ENCODE data around the gene FCHO2. TPM values are rescaled to one million over a fixed set of nuclear protein-coding genes. Genes with fewer than 3 reads are reported as not detected.
"Not testable (repeated sequence)": the region's sequence is repeated elsewhere in the genome, so short reads cannot be mapped to it uniquely, and the experiment has no call there.

FCHO2 gene
- total RNA-seq, 1 experiment from 2014 or later: 8.9 TPM

GRCh38 chr5:72940082-72940481 lies 15.8 kb upstream of the FCHO2 start:
- no peak overlapping the region for H3K27ac ChIP-seq
- no peaks in the 10 kb centered on the region for H3K4me1 ChIP-seq (replicated peaks)
- DNase-seq (ENCODE audit: low read depth in 1 of 2, low spot score in 2 of 2): no peak
- no peaks in the 10 kb centered on the region for H3K36me3 ChIP-seq
- no peaks in the 10 kb centered on the region for H3K9me3 ChIP-seq (replicated peaks)
- no peaks in the 10 kb centered on the region for H3K27me3 ChIP-seq (replicated peaks)
- no peak overlapping the region for H3K4me3 ChIP-seq

DNA sequence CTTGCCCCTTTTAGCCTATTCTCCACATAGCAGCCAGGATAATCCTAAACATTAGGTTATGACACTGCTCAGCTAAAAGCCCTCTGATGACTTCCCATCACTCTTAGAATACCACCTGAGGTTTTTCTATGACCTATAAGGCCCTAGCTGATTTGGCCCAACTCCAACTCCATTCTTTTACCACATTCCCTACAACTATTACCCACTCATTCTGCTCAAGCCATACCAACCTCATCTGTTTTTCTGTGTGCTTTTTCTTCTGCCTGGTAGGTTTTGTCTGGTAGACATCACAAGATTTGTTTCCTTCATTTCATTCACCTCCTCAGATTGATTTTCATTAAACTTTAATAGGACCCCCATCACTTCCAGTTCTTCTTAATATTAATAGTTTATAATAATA lies 12.5 kb upstream of the FCHO2 start:
- Histone ChIP-seq H3K36me3 (no peaks in the 10 kb centered on the region), H3K4me3 (no peak overlapping the region), H3K9me3 (replicated peaks) (no peaks in the 10 kb centered on the region), H3K27ac (no peak overlapping the region), H3K27me3 (replicated peaks) (no peaks in the 10 kb centered on the region), H3K4me1 (replicated peaks) (no peaks in the 10 kb centered on the region)
- no peak for DNase-seq (ENCODE audit: low read depth in 1 of 2, low spot score in 2 of 2)

- H3K36me3 ChIP-seq: no peaks in the 10 kb centered on the region
- DNase-seq (ENCODE audit: low read depth in 1 of 2, low spot score in 2 of 2): no peak
- H3K27me3 ChIP-seq (replicated peaks): no peaks in the 10 kb centered on the region
Observed at GRCh38 chr5:72947498-72947897, 8.3 kb upstream of the FCHO2 start.

GRCh38 chr5:72949481-72949880 lies 6.4 kb upstream of the FCHO2 start:
- no peak for DNase-seq (ENCODE audit: low read depth in 1 of 2, low spot score in 2 of 2)
- H3K36me3 ChIP-seq: no peaks in the 10 kb centered on the region
- no peak overlapping the region for H3K27ac ChIP-seq

More at GRCh38 chr5:72947498-72947897, 8.3 kb upstream of the FCHO2 start:
- H3K4me3 ChIP-seq: no peak overlapping the region
- no peak overlapping the region for H3K27ac ChIP-seq
- H3K9me3 ChIP-seq (replicated peaks): no peaks in the 10 kb centered on the region
- peaks cover 10% of the 10 kb centered on the region for H3K4me1 ChIP-seq (replicated peaks)

GRCh38 chr5:72951671-72952468 lies 4.0 kb upstream of the FCHO2 start:
- no peak overlapping the region for H3K27ac ChIP-seq
- peak in 1 of 2 experiments; percentile 10 for DNase-seq (ENCODE audit: low read depth in 1 of 2, low spot score in 2 of 2)

More at GRCh38 chr5:72949481-72949880, 6.4 kb upstream of the FCHO2 start:
- no peaks in the 10 kb centered on the region for H3K9me3 ChIP-seq (replicated peaks)
- H3K4me1 ChIP-seq (replicated peaks): peaks cover 10% of the 10 kb centered on the region
- no peaks in the 10 kb centered on the region for H3K27me3 ChIP-seq (replicated peaks)
- H3K4me3 ChIP-seq: no peak overlapping the region

DNA sequence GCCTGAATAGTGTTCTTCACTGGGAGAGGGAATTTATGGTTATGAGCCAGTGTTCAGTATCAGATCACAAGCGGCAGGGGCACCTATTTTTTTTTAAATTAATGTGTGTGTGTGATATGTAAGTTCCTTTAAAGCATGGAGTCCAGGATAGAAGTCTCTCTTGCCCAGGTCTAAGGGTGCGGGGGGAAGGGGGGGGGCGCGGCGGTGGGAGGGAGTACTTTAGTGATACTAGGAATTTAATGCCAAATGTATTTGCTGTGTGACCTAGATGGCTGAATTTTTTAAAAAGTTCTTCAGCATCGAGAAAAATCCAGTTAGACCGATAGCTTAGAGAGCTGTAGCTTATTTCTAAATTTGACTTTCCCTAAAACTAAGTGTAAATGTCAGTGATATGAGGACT lies 1.5 kb upstream of the FCHO2 start:
- peaks cover 4% of the 10 kb centered on the region; the same call in 1 of the 2 replicates for H3K9me3 ChIP-seq (replicated peaks)
- no peak for DNase-seq (ENCODE audit: low read depth in 1 of 2, low spot score in 2 of 2)
- H3K36me3 ChIP-seq: peaks cover 6% of the 10 kb centered on the region
- H3K27ac ChIP-seq: no peak overlapping the region
- H3K4me3 ChIP-seq: no peak overlapping the region
- peaks cover 24% of the 10 kb centered on the region for H3K4me1 ChIP-seq (replicated peaks)
- H3K27me3 ChIP-seq (replicated peaks): no peaks in the 10 kb centered on the region

More at GRCh38 chr5:72951671-72952468, 4.0 kb upstream of the FCHO2 start:
- H3K9me3 ChIP-seq (replicated peaks): peaks cover 4% of the 10 kb centered on the region; the same call in 1 of the 2 replicates
- no peak overlapping the region for H3K4me3 ChIP-seq
- no peaks in the 10 kb centered on the region for H3K27me3 ChIP-seq (replicated peaks)
- H3K36me3 ChIP-seq: peaks cover 6% of the 10 kb centered on the region
- H3K4me1 ChIP-seq (replicated peaks): peaks cover 16% of the 10 kb centered on the region

GRCh38 chr5:72955143-72955767 lies 586 bp upstream of the FCHO2 start:
- Histone ChIP-seq H3K9me3 (replicated peaks) (peaks cover 4% of the 10 kb centered on the region; the same call in 1 of the 2 replicates), H3K36me3 (peaks cover 6% of the 10 kb centered on the region), H3K4me1 (replicated peaks) (peaks cover 24% of the 10 kb centered on the region), H3K4me3 (peak overlapping the region; percentile 97), H3K27ac (peak overlapping the region; percentile 78), H3K27me3 (replicated peaks) (no peaks in the 10 kb centered on the region)
- DNase-seq (ENCODE audit: low read depth in 1 of 2, low spot score in 2 of 2): no peak

DNA sequence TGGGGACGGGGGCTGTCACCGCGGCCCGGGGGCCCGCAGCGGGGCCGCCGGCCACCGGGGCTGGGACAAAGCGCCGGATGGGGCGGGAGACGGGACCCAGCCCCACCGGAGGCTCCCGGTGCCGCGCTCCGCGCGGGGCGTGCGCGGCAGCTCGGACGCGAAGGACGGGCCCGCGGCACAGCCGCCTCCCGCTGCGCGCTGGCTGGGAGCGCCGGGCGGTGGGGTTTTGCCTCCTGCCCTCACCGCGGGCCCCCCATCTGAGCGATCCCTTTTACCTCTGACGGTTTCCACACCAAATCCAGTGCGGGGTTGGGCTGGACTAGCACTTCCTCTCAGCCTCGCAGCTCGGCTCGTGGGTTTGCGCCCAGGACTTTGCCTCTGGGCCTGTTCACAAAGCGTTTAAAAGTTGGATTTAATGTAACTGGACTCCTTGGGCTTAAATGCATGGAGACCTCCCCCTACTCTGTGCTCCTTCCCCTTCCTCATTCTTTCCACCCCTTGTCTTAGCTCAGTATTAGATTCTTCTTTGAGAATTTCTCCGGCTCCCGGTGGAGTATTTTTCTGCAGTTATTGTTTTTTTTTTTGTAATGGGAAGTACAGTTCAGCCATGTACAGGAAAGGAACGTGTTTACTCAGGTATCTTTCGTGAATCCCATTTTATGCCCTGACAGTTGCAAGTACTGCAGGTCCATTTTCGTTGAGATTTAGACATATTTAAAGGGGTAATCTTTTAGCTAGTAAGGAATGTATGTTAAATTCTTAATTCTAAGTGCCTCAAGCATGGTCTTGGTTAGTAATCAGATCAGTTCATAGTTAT lies 691 bp downstream of the FCHO2 start:
- Histone ChIP-seq H3K4me1 (replicated peaks) (peaks cover 23% of the 10 kb centered on the region), H3K27ac (peak overlapping the region; percentile 78), H3K4me3 (peak overlapping the region; percentile 97), H3K27me3 (replicated peaks) (no peaks in the 10 kb centered on the region), H3K36me3 (peaks cover 6% of the 10 kb centered on the region), H3K9me3 (replicated peaks) (peaks cover 4% of the 10 kb centered on the region; the same call in 1 of the 2 replicates)
- DNase-seq (ENCODE audit: low read depth in 1 of 2, low spot score in 2 of 2): peak; percentile 55 to 69

DNA sequence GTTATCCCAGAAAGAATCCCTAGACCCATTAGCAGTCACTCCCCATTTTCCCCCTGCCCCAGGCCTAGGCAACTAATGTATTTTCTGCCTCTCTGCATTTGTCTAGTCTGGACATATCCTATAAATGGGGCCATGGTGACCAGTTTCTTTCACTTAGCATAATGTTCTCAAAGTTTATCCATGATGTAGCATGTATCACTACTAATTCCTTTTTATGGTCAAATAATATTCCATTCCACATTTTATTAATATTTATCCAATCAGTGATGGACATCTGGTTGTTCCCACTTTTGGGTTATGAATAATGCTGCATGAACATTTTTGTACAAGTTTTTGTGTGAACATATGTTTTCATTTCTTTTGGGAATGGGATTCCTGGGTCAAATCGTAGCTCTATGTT lies 1.5 kb downstream of the FCHO2 start:
- Histone ChIP-seq H3K9me3 (replicated peaks) (peaks cover 4% of the 10 kb centered on the region; the same call in 1 of the 2 replicates), H3K4me1 (replicated peaks) (peaks cover 15% of the 10 kb centered on the region), H3K27ac (no peak overlapping the region), H3K27me3 (replicated peaks) (no peaks in the 10 kb centered on the region), H3K4me3 (peak overlapping the region; percentile 97), H3K36me3 (peaks cover 6% of the 10 kb centered on the region)
- no peak for DNase-seq (ENCODE audit: low read depth in 1 of 2, low spot score in 2 of 2)

DNA sequence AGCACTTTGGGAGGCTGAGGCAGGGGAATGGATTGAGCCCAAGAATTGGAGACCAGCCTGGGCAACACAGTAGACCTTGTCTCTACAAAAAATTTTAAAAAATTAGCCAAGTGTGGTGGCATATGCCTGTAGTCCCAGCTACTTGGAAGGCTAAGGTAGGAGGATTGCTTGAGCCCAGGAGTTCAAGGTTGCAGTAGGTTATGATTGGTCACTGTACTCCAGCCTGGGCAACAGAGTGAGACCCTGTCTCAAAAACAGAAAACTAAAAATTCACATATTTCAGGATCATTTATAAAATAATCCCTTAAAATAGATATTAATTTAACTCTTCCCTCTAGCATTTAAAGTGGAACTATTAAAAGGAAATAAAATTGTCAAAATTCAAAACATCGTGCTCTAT lies 3.4 kb downstream of the FCHO2 start:
- no peak for DNase-seq (ENCODE audit: low read depth in 1 of 2, low spot score in 2 of 2)
- no peak overlapping the region for H3K27ac ChIP-seq
- H3K4me1 ChIP-seq (replicated peaks): peaks cover 14% of the 10 kb centered on the region
- H3K27me3 ChIP-seq (replicated peaks): no peaks in the 10 kb centered on the region
- H3K36me3 ChIP-seq: peaks cover 6% of the 10 kb centered on the region
- H3K4me3 ChIP-seq: no peak overlapping the region
- peaks cover 4% of the 10 kb centered on the region; the same call in 1 of the 2 replicates for H3K9me3 ChIP-seq (replicated peaks)

GRCh38 chr5:72974481-72974880 lies 18.6 kb downstream of the FCHO2 start:
- DNase-seq (ENCODE audit: low read depth in 1 of 2, low spot score in 2 of 2): not testable (repeated sequence)

DNA sequence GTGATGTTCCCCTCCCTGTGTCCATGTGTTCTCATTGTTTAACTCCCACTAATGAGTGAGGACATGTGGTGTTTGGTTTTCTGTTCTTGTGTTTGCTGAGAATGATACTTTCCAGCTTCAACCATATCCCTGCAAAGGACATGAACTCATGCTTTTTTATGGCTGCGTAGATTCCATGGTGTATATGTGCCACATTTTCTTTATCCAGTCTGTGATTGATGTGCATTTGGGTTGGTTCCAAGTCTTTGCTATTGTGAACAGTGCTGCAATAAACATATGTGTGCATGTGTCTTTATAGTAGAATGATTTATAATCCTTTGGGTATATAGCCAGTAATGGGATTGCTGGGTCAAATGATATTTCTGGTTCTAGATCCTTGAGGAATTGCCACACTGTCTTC lies 21.0 kb downstream of the FCHO2 start:
- H3K36me3 ChIP-seq; H3K4me1 ChIP-seq (replicated peaks); H3K27ac ChIP-seq; H3K9me3 ChIP-seq (replicated peaks); DNase-seq (ENCODE audit: low read depth in 1 of 2, low spot score in 2 of 2); H3K4me3 ChIP-seq; H3K27me3 ChIP-seq (replicated peaks): not testable (repeated sequence)

More at GRCh38 chr5:72974481-72974880, 18.6 kb downstream of the FCHO2 start:
- not testable (repeated sequence) for H3K27me3 ChIP-seq (replicated peaks); H3K4me1 ChIP-seq (replicated peaks); H3K9me3 ChIP-seq (replicated peaks); H3K4me3 ChIP-seq; H3K27ac ChIP-seq; H3K36me3 ChIP-seq

GRCh38 chr5:72985719-72986118 lies 29.9 kb downstream of the FCHO2 start:
- no peak for DNase-seq (ENCODE audit: low read depth in 1 of 2, low spot score in 2 of 2)
- H3K27ac ChIP-seq: no peak overlapping the region
- H3K9me3 ChIP-seq (replicated peaks): no peaks in the 10 kb centered on the region
- H3K36me3 ChIP-seq: peaks cover 3% of the 10 kb centered on the region; the same call in 1 of the 2 replicates
- H3K4me1 ChIP-seq (replicated peaks): no peaks in the 10 kb centered on the region
- H3K27me3 ChIP-seq (replicated peaks): no peaks in the 10 kb centered on the region
- no peak overlapping the region for H3K4me3 ChIP-seq
